Activated T-cell treated with anti-CD3 and anti-CD28 coated beads, Interleukin-2, amount 50 U/mL, for 48 hours (primary cell): ENCODE measurements around the gene ETV6.

Source experiments
- DNase-seq, 2 experiments: peaks; one replicate each; pipeline ENCODE4 v3.0.0-alpha.2; 2020

The ETV6 gene

DNA sequence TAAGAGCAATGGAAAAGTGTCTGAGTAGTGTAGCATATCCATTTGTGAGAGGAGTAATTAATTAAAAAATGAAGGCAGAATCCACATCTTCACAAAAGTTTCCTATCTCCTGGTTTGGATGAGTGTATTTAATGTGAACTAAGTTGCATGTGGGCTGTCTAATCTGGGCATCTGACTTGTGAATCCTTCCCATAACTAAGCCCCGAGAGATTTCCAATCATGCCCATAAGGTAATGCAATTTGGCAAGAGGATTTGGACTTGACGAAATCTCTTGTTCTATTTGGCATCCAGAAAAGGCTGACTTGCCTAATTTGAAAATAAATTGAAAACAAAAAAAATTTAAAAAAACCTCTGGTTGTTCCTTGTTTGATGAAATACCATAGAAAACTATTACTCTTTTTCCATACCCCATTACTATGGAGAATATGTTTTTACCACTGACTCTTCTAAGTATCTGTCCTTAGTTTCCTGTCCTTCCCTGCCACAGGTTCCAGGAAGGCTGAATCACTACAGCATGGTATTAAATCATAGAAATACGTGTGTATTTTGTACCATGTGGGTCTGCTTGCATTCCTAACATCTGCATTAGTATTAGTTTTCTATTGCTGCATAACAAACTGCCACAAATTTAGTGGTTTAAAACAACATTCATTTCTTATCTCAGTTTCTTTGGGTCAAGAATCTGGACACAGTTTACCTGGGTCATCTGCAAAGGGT lies 48.4 kb downstream of the ETV6 start:
- no peak for DNase-seq

DNA sequence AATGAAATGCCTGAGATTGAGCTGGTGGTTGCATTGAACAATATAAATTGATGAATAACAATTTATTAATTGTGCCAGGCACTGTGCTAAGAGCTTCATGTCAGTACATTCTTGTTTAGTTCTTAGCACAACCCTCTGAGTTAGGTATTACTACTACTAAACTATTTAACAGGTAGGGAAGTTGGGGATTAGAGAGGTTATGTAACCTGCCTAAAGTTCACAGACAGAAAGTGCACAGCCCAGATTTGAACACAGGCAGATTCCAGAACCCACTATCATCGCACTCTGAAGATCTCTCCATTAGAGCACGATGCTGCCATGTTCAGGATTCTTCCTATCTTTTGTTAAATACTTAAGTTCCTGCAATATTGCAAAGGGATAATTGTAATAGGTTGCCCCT lies 49.3 kb downstream of the ETV6 start:
- no peak for DNase-seq

DNA sequence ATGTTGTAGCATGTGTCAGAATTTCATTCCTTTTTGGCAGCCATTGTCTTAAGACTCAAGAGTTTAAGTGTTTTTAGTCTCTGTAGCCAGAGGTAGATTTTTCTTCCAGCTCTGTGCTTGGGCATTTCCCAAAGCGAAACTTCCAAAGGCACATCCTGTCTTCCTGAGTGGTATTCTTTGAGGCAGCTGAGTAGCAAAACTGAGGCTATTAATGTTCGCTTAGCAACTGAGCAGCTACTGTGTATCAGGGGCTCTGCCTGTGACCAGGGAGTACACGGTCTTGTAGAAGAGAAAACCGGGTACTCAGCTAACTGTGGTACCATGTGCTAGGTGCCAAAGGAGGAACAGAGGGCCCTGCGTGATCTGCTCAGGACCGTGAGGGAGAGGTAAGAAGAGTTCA lies 52.0 kb downstream of the ETV6 start:
- no peak for DNase-seq

DNA sequence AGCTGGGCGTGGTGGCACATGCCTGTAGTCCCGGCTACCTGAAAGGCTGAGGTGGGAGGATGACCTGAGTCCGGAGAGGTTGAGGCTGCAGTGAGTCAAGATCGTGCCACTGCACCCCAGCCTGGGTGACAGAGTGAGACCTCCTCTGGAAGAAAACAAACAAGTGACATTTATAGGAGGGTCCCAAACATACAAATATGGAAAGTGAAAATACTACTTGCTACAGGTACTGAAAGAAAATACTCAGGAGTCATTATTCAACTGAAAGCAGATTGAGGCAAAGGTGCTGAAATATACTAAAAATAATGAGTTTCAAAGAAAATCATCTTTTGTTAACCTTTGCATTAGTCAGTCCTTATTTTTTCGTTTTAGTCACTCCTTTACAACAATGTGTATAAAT lies 53.5 kb downstream of the ETV6 start:
- peak; percentile 52 to 55 for DNase-seq

DNA sequence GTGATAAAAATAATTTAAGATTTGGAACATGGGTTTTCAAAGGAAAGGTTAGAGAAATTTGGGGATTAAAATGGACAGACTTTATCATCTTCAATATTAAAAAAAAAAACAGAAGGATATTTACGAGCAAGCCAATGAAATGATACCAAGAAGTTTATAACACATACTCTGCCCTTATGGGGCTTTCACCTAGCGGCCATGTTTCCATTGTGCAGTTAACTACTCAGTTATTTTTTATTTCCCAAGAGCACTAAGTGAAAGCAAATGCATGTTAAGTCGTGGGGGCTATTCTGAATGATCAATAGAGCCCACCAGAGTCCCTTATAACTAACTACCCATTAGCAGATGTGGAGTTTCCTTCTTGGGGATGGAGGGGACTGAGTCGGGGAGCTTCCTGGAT lies 53.9 kb downstream of the ETV6 start:
- no peak for DNase-seq

DNA sequence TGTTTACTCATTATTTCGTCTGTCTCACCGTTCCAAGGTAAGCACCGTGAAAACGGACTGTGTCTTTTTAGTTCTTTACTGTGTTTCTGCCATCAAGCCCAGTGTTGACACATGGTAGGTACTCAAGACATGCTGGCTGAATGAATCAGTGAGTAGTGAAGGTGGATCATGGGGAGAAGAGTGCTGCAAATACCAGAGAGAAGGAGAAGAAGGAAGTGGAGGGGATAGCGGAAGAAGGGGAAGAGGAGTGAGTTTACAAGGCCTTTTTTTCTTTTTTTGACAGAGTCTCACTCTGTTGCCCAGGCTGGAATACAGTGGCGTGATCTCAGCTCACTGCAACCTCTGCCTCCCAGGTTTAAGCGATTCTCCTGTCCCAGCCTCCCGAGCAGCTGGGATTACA lies 54.6 kb downstream of the ETV6 start:
- no peak for DNase-seq

DNA sequence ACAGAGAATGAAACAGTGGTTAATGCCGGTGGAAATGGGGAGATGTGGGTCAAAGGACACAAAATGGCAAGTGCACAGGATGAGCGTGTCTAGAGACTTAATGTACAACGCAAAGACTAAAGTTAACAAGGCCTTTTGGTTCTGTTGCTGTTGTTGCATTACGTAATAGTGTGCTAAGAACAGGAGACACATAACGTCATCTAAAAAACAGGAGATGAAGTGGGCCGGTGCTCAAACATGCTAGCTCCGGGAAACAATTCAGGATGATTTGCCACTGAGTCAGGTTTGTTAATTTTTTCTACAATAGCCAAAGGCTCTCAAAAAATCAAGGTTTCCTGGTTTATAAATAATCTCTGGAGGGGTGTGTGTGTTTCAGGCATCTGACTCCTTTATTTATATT lies 55.5 kb downstream of the ETV6 start:
- no peak for DNase-seq

DNA sequence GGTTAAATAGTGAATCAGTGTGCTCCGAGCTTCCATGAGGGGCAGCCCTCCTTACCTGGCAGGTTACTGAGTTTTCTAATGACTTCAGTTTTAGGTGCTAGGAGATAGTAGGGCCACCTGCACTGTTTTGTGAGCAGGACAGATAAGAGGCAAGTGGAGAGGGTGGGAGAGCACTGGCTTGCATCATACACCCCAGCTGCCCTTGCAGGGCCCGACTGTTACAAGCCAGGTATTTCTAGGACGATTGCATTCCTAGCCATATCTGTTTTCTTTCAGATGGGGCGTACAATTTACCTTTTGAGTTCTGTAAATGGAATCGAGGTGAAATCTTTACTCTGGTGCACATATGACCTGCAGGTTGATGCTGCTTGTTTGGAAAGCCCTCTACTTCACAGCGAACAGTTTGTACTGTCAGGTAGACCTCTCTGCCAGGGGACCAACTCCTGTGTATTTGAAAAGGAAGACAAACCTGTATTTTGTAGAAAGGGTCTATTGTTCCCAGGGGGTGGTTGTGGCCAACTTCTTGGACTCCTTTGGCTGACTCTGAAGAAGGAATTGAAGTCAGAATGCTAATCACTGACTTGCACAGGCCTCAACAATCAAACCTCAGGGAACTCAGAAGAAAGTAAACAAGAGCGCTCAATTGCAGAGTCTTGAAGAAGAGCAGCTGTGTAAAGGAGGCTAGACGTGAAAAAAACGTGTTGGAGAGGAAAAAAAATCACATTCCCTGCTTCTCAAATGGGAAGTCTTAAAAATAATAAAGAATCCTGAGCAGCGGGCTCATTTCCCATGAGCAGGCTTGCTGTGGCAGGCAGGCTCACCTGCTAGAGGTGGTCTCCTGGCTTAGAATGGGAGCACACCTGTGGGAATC lies 57.3 kb downstream of the ETV6 start:
- no peak for DNase-seq

DNA sequence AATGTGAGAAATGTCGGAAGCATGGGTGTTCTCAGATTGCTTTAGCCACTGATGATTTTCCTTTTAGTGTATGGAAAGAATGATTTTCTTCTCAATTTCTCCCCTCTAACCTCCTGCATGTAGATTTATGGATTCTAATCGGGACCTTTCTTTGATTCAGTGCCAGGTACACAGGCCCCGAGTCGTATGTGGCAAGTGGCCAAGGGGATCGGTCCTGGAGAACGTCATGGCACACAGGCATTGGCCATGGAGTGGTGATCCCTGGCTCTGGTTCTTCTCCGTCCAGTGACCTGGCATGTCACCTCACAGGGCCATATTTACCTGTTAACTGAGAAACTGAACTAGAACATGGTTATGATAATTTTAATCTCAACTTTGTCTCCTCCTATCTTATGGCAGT lies 58.1 kb downstream of the ETV6 start:
- DNase-seq, result no peak

DNA sequence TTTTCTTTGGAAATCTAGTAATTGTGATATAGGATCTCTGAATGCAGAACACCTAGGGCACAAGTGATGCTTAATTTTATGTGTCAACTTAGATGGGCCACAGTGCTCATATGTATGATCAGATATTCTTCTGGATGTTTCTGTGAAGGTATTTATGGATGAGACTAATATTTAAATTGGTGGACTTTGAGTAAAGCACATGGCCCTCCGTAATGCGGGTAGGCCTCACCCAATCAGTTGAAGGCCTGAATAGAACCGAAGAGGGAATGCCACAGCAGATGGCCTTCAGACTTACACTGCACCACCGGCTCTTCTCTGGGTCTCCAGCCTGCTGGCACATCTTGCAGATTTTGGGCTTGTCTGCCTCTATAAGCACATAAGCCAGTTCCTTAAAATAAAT lies 60.0 kb downstream of the ETV6 start:
- DNase-seq, result no peak

DNA sequence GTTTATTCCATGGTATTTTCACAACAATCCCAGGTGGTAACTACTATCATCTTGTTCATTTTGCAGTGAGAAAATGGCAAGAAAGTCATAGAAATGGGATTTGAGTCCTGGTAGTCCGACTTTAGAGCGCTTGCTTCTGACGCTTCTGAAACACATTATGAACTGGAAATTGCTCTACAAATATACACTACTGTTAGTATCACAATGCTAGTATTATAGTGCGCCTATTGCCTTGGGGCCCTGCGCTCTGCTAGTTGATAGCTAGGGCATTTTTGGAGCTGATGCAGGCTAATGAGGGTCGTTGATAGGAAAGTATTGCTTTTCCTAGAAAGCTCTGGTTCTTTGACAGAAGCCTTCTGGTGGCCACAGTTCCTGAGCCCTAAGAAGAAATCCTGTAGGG lies 61.0 kb downstream of the ETV6 start:
- DNase-seq, result no peak

DNA sequence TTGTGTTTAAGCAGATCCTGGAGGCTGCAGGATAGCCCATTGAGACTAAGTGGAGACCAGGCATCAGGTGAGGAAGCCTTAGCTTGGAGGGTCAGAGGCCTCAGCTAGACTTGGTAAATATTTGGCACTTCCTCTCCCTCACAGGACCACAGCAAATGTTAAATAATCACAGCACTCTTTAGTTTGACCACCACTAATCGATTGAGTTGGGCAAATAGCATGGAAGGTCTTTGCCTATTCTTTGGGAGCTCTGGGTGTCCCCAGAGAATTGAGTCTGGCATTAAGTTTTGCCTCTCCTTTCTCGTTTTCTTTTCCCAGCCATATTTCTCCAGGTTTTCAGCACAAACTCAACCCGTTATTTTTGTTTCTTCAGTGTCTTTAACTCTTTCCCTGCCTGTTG lies 61.4 kb downstream of the ETV6 start:
- no peak for DNase-seq

DNA sequence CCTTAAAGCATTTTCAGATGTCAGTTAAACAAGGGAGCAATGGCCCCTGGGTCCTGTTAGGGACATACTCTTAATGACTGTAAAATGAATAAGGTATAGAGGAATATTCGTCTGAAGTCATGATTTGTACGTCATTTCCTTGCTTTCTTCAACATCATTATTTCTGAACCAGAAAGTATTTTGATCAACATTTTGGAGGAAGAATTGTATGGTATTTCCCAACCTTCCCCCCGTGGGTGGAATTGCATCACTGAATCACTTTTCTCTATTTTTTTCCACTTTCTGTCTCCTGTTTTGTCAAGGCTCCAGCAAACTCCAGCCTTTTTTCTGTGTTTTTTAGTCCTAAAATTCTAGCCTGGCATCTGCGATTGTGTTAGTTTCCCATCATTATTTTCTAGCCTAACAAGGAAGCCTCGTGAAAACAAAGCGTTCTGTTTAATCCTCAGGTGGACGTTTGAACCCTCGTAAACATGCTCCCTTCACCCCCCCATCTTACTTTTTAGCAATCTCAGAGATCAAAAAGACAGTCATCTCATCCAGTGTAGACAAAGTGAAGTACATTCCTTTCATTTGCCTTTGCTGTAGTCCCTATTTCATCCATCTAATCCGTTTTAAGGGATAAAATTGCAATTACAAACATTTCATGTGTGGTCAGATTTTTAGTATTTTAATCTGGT lies 62.3 kb downstream of the ETV6 start:
- DNase-seq, result no peak

DNA sequence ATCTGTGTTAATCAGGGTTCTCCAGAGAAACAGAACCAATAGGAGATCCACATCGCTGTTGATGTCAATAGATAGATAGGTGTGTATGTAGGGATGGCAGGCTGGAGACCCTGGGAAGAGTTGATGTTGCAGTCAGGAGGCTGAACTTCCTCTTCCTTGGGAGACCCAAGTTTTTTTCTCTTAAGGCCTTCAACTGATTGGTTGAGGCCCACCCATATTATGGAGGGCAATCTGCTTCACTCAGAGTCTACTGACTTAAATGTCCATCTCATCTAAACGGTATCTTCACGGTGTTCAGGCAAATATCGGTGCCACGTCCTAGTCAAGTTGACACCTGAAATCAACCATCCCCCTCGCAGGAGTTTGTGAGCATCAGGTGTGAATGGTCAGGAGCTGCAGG lies 63.0 kb downstream of the ETV6 start:
- DNase-seq, result no peak

DNA sequence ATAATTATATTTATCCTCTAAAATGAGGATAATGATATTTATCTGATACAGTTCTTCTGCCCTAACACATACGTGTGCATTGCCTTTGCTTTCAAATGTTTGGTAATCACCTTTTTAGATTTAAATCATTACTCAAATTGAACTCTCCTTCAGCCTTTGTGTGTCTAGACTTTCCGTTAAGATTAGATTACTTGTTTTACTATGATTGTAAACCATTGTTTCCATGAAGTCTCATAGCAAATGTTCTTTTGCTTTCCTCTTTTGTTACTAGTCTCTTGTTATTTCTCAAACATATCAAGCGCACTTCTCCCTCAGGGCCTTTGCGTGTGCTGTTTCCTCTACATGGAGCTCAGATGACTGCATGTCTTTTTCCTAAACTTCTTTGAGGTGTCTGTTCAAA lies 63.7 kb downstream of the ETV6 start:
- no peak for DNase-seq

DNA sequence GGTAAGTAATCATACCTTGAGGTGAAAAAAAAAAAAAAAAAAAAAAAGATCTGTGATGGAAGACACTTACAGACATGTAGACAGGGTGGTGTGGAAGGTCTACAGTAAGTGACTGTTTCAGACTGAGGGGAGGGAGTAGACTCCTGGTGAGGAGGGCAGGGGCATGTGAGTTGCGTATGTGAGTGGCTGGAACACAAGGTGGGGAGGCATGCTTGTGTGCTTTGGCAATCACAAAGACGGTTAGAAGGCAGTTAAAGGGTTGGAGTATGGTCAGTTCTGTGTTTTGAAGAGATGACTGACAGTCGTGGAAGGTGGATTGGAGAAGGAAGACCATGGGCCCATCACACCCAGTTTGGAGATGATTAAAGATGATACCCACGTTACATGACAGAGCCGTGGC lies 65.2 kb downstream of the ETV6 start:
- no peak for DNase-seq

DNA sequence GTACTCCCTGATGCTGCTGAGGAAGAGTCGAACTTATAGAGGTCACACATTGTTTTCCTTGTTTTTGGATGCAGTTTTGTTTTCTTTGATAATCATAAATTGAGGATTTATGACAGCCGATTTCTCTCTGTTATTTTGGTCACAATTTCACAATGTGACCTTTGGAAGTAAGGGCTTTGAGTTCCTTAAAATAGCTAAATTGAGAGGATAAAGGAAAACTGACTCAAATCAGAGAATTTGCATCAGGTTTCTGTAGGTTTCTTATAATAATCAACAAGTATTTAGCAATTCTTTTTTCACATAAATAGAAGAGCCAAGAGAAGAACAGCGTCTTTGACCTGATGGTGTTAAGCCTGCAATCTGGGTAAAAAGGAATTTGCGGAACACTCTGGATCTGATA lies 66.1 kb downstream of the ETV6 start:
- DNase-seq, result no peak

DNA sequence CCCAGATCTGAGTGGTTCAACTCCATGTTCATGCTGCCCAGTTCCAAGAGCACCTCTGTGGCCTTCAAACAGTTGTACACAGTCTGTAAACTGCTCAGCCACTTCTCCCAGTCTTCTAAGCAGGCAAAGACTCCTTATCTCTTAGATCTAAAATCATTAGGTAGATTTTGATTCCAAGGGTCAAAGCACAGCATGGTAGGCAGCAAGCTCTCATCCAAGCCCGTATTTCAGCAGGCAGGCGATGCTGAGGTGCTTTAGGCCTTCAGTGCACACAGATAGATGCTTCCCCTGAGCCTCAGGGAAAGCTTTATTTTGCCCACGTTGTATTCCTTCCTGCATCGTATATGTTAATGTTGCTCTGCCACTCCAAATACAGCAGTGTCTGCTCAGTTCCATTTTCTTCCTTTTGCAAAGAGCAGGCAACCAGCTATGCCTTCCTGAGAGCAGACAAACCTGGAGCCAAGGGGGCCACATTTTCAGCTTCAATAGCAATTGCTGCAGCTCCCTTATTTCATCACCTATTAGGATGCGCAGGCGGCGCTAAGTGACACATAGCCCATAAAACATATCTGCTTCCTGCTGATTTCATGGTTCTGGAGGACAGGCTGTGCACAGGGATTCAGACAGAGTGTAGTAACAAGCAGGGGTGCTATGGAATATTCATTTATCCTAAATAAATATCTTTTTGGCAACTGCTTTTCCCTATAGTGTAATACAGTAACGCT lies 67.5 kb downstream of the ETV6 start:
- DNase-seq, result no peak

DNA sequence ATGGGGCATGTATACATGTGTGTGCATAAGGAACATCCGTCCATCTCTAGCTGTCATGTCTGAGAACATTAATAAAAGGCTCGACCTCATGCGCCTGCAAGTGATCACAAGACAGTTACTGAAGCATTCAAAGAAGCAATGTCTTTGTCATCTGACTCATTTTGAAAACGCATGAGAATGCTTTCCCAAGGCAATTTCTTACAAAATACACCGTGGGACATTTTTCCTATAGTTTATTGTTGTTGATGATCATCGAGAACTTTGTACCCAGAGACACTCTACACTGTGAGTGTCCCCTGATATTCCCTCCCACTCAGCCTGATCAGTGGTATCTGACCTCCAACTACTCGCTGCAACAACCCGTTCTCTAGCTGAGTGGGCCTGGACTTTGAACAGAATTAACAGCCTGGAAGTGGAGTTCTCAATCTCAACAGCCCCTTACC lies 68.1 kb downstream of the ETV6 start:
- no peak for DNase-seq

DNA sequence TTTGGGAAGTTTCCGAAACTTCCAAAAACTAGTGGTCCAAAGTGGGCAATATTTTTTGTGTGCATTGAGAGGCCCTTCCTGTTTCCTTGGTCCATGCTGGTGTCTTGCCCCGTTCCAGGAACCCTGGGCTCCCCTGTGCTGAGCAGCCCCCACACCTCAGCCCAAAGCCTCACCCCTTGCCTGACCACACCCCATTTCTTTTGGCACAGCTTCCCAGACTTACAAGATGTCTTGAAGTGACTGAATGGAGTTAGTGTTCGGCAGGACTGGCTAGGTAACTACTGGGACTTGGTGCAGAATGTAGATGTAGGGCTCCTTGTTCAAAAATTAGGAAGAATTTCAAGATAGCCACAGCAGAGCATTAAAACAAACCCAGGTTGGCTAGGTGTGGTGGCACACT lies 68.6 kb downstream of the ETV6 start:
- DNase-seq, result no peak

DNA sequence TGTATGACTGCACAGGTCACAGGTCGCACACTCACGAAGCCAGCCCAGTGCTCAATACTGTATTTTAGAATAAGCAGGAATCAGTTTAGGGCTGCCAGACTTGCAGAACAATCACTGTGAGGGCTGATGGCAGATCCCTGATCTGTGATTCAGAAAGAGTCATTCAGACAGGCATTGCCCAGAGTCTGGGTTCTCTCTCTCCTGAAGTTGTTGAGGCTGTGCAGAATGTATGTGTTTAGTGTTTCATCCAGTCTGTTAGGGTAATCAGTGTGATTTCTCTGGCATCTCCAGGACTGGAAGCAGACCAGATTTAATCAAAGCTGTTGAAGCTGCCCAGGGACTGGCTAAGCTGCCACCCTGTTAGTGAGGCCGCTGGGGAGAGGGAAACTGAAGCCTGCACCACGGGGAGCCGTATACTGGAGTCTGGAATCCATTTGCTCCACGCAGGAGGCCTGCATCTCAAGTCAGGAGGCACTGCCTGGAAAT lies 69.3 kb downstream of the ETV6 start:
- no peak for DNase-seq

DNA sequence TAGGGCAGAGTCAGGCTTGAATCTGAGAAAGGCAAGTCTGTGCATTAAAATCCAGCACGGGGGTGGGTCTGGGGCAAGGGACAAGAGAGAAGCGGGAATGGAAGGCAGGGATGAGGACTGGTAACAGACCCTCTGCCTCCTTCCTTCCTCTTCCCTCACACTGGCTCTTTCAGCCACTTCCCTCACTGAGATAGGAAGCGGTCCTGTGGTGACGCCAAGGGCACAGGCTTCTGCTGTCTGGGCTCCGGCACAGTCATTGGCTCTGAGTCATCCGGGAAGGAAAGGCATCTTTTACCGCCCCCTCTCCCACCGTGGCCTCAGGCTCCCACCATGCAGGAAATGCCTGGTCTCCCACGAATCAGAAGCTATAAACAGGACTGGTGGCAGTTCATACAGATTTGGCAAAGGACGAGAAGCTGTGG lies 70.2 kb downstream of the ETV6 start:
- peak; percentile 67 to 72 for DNase-seq

DNA sequence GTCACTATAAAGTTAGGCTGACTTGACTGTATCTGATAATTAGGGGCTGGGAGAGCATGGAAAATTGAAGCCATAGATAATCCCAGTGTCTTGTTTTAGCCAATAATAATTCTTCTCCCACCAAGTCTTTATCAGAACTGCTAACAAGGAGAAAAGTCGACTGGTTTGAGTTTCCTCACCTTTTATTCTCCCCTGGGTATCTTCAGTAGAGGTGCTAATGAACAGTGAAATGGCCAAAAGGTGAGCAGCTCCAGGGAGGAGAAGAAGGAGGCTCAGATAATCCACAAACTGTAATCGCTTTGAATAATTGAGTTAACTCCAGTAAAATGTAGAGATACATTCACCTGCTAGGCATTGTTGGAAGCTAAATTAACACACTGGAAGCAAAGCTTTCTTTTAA lies 72.6 kb downstream of the ETV6 start:
- no peak for DNase-seq
